ENCODE data around the gene CFAP77.

Gene CFAP77

GRCh38 chr9:132588098-132588497 is 178.1 kb downstream of the CFAP77 start:
- in situ Hi-C loops (cut with MboI; ENCODE audit: low pct_unique_long_range_greater_than_20kb, low sequenced_read_pairs, unreplicated experiment) = no loop called here
- DNase-seq (ENCODE audit: low spot score) = no peak

GRCh38 chr9:132588501-132589147 is 178.6 kb downstream of the CFAP77 start:
- in situ Hi-C loops (cut with MboI; ENCODE audit: low pct_unique_long_range_greater_than_20kb, low sequenced_read_pairs, unreplicated experiment) = no loop called here
- DNase-seq (ENCODE audit: low spot score) = no peak
- TF ChIP-seq CTCF (IDR thresholded peaks at IDR 0.05; ENCODE audit: extremely low read depth, insufficient read depth, missing control alignments) = no peak

More at GRCh38 chr9:132588098-132588497, 178.1 kb downstream of the CFAP77 start:
- no peak for TF ChIP-seq CTCF (IDR thresholded peaks at IDR 0.05; ENCODE audit: extremely low read depth, insufficient read depth, missing control alignments)

GRCh38 chr9:132589148-132590036 is 179.4 kb downstream of the CFAP77 start:
- no peak for TF ChIP-seq CTCF (IDR thresholded peaks at IDR 0.05; ENCODE audit: extremely low read depth, insufficient read depth, missing control alignments)
- in situ Hi-C loops (cut with MboI; ENCODE audit: low pct_unique_long_range_greater_than_20kb, low sequenced_read_pairs, unreplicated experiment) = no loop called here
- DNase-seq (ENCODE audit: low spot score) = peak; percentile 56

- no peak for TF ChIP-seq CTCF (IDR thresholded peaks at IDR 0.05; ENCODE audit: extremely low read depth, insufficient read depth, missing control alignments)
- in situ Hi-C loops (cut with MboI; ENCODE audit: low pct_unique_long_range_greater_than_20kb, low sequenced_read_pairs, unreplicated experiment) = no loop called here
Measured at GRCh38 chr9:132590037-132590317, 180.0 kb downstream of the CFAP77 start.

GRCh38 chr9:132590318-132591182 is 180.5 kb downstream of the CFAP77 start:
- no peak for DNase-seq (ENCODE audit: low spot score)
- TF ChIP-seq CTCF (IDR thresholded peaks at IDR 0.05; ENCODE audit: extremely low read depth, insufficient read depth, missing control alignments) = no peak
- in situ Hi-C loops (cut with MboI; ENCODE audit: low pct_unique_long_range_greater_than_20kb, low sequenced_read_pairs, unreplicated experiment) = no loop called here

More at GRCh38 chr9:132590037-132590317, 180.0 kb downstream of the CFAP77 start:
- DNase-seq (ENCODE audit: low spot score) = no peak

- no peak for TF ChIP-seq CTCF (IDR thresholded peaks at IDR 0.05; ENCODE audit: extremely low read depth, insufficient read depth, missing control alignments)
- no peak for DNase-seq (ENCODE audit: low spot score)
- in situ Hi-C loops (cut with MboI; ENCODE audit: low pct_unique_long_range_greater_than_20kb, low sequenced_read_pairs, unreplicated experiment) = no loop called here
Measured at GRCh38 chr9:132591244-132591643, 181.2 kb downstream of the CFAP77 start.
